GM12878 (cell line): Measurements from ENCODE around the gene CD58. TPM values are rescaled to one million over a fixed set of nuclear protein-coding genes. Genes with fewer than 3 reads are reported as not detected.

Experiments
- BCL11A ChIP-seq: IDR thresholded peaks from 2 replicates; pipeline ENCODE4 v1.6.1; 2011; ENCODE audit warnings: low read depth, low read length
- BRCA1 ChIP-seq: IDR thresholded peaks from 2 replicates; pipeline ENCODE4 v1.6.1; 2011; ENCODE audit warnings: low read depth, low read length, improper control_type of control experiment
- CHD1 ChIP-seq: IDR thresholded peaks from 2 replicates; pipeline ENCODE4 v1.6.1; 2012; ENCODE audit warnings: low read depth, low read length, improper control_type of control experiment
- EGR1 ChIP-seq, 2 experiments: IDR thresholded peaks; 1 replicate in 1 of 2; 2 replicates in 1 of 2; pipeline ENCODE4 v1.6.1; 2011 to 2012; ENCODE audit warnings: low read depth in 2 of 2, low read length in 2 of 2, borderline replicate concordance in 1 of 2, mild to moderate bottlenecking in 1 of 2, moderate library complexity in 1 of 2
- EZH2 ChIP-seq: IDR thresholded peaks from 2 replicates; pipeline ENCODE4 v1.6.1; 2012; ENCODE audit warnings: low read depth, mild to moderate bottlenecking, control low read depth, inconsistent platforms, low read length, borderline replicate concordance; ENCODE audit not compliant: control insufficient read depth
- HDAC6 ChIP-seq: fragments of 200-600 bp; sonication (generic); IDR thresholded peaks from one replicate; pipeline ENCODE4 v1.8.0; 2017; ENCODE audit warnings: antibody characterized with exemption; ENCODE audit not compliant: unreplicated experiment
- HDGF ChIP-seq: fragments of 450-650 bp; IDR thresholded peaks from 2 replicates; pipeline ENCODE4 v1.6.1; 2016; ENCODE audit warnings: antibody characterized with exemption
- KAT2A ChIP-seq: conservative IDR thresholded peaks from 2 replicates; pipeline ENCODE4 v1.6.1; 2011; ENCODE audit warnings: low read depth, low read length; ENCODE audit not compliant: control insufficient read depth
- MYB ChIP-seq: fragments of 150-350 bp; IDR thresholded peaks from 2 replicates; pipeline ENCODE4 v1.6.1; 2014; ENCODE audit warnings: mild to moderate bottlenecking, low read depth, low read length, borderline replicate concordance
- NFYA ChIP-seq: IDR thresholded peaks from 2 replicates; pipeline ENCODE4 v1.6.1; 2011; ENCODE audit warnings: low read depth, mild to moderate bottlenecking, low read length, improper control_type of control experiment, borderline replicate concordance
- NFYB ChIP-seq: IDR thresholded peaks from 2 replicates; pipeline ENCODE4 v1.6.1; 2011; ENCODE audit warnings: low read depth, mild to moderate bottlenecking, low read length, improper control_type of control experiment, moderate library complexity; ENCODE audit not compliant: insufficient read depth
- NR2C1 ChIP-seq: fragments of 450-650 bp; IDR thresholded peaks from 2 replicates; pipeline ENCODE4 v1.6.1; 2017; ENCODE audit warnings: antibody characterized with exemption, mild to moderate bottlenecking, moderate library complexity
- RBBP5 ChIP-seq: fragments of 200-600 bp; sonication (generic); conservative IDR thresholded peaks from 2 replicates; pipeline ENCODE4 v1.6.1; 2016
- SMAD5 ChIP-seq: IDR thresholded peaks from 2 replicates; pipeline ENCODE4 v1.6.1; 2016; ENCODE audit warnings: antibody characterized with exemption, low read depth
- SP1 ChIP-seq: IDR thresholded peaks from one replicate; pipeline ENCODE4 v1.6.1; 2011; ENCODE audit warnings: low read depth, low read length
- SPI1 ChIP-seq: IDR thresholded peaks from 2 replicates; pipeline ENCODE4 v1.6.1; 2011; ENCODE audit warnings: low read depth, mild to moderate bottlenecking, low read length, moderate library complexity, borderline replicate concordance; ENCODE audit not compliant: insufficient read depth
- SRF ChIP-seq, 2 experiments: IDR thresholded peaks; 2 replicates each; pipeline ENCODE4 v1.6.1; 2011; ENCODE audit warnings: low read depth in 2 of 2, low read length in 2 of 2, mild to moderate bottlenecking in 1 of 2, moderate library complexity in 1 of 2
- SUPT20H ChIP-seq: IDR thresholded peaks from 2 replicates; pipeline ENCODE4 v1.6.1; 2011; ENCODE audit warnings: low read depth, mild to moderate bottlenecking, low read length, moderate library complexity, borderline replicate concordance; ENCODE audit not compliant: control insufficient read depth
- ZBTB40 ChIP-seq: fragments of 450-650 bp; IDR thresholded peaks from 2 replicates; pipeline ENCODE4 v1.6.1; 2016; ENCODE audit warnings: mild to moderate bottlenecking, moderate library complexity, borderline replicate concordance
- ZNF24 ChIP-seq: fragments of 450-650 bp; IDR thresholded peaks from 2 replicates; pipeline ENCODE4 v1.6.1; 2017; ENCODE audit warnings: antibody characterized with exemption, mild to moderate bottlenecking
- polyA plus RNA-seq, 11 experiments: library from polyadenylated mRNA; depleted of rRNA in 4 of 11; unstranded in 6 of 11; stranded (reverse) in 5 of 11; fragments of >200 nt; fragmentation: Nextera tagmentation in 4 of 11; fragmentation: Illumina TruSeq in 1 of 11; extraction: Ambion mirVana in 4 of 11; extraction: Trizol in 1 of 11; gene quantifications; 1 replicate in 1 of 11; 2 replicates in 10 of 11; pipeline versions ENCODE4 v1.2.1 to v1.2.3, GENCODE V29; 2011 to 2016; ENCODE audit warnings: inconsistent platforms in 2 of 11, missing spikeins in 2 of 11, low read depth in 1 of 11
- total RNA-seq, 4 experiments: library from RNA; depleted of rRNA in 3 of 4; stranded (reverse); fragments of >200 nt in 3 of 4; fragmentation: Illumina TruSeq in 1 of 4; extraction: Trizol in 1 of 4; gene quantifications; 2 replicates each; pipeline versions ENCODE4 v1.2.1 to v1.2.3, GENCODE V29; 2013 to 2021
- TF ChIP-seq, protein P1 (sequence below): fragments of 450-650 bp; formaldehyde crosslinking; IDR thresholded peaks from 2 replicates; pipeline ENCODE4 v1.4.0; 2022; ENCODE audit warnings: mild to moderate bottlenecking, moderate library complexity
- TF ChIP-seq, protein P2 (sequence below): IDR thresholded peaks from 2 replicates; pipeline ENCODE4 v1.6.1; 2011; ENCODE audit warnings: low read depth, mild to moderate bottlenecking, low read length, moderate library complexity, borderline replicate concordance; ENCODE audit errors: extremely low read depth

The CD58 gene
- total and polyA plus RNA-seq, 10 of the 15 experiments (the other 5 are each of a cell fraction or from before 2014, with no cell fraction given) = 70.4 to 252 (median 129) TPM

GRCh38 chr1:116556289-116557006 is 14.4 kb downstream of the CD58 start (continued):
- TF ChIP-seq SMAD5 (no peak), BRCA1 (no peak), HDAC6 (no peak), SUPT20H (no peak), SPI1 (no peak), NFYB (no peak), EZH2 (no peak), BCL11A (peak; percentile 88), SRF (IDR thresholded peaks at IDR 0.05; ENCODE audit: low read depth in 2 of 2, low read length in 2 of 2) (no peak), HDGF (peak; percentile 98), MYB (no peak), RBBP5 (no peak), SP1 (no peak), CHD1 (no peak), KAT2A (no peak), ZNF24 (no peak), NR2C1 (no peak), NFYA (no peak), ZBTB40 (no peak), EGR1 (IDR thresholded peaks at IDR 0.05; ENCODE audit: borderline replicate concordance in 1 of 2, low read depth in 2 of 2, low read length in 2 of 2) (peak in 1 of 2 experiments; percentile 59; a peak in 1 of 3 replicates)
- TF ChIP-seq, protein P1, sequence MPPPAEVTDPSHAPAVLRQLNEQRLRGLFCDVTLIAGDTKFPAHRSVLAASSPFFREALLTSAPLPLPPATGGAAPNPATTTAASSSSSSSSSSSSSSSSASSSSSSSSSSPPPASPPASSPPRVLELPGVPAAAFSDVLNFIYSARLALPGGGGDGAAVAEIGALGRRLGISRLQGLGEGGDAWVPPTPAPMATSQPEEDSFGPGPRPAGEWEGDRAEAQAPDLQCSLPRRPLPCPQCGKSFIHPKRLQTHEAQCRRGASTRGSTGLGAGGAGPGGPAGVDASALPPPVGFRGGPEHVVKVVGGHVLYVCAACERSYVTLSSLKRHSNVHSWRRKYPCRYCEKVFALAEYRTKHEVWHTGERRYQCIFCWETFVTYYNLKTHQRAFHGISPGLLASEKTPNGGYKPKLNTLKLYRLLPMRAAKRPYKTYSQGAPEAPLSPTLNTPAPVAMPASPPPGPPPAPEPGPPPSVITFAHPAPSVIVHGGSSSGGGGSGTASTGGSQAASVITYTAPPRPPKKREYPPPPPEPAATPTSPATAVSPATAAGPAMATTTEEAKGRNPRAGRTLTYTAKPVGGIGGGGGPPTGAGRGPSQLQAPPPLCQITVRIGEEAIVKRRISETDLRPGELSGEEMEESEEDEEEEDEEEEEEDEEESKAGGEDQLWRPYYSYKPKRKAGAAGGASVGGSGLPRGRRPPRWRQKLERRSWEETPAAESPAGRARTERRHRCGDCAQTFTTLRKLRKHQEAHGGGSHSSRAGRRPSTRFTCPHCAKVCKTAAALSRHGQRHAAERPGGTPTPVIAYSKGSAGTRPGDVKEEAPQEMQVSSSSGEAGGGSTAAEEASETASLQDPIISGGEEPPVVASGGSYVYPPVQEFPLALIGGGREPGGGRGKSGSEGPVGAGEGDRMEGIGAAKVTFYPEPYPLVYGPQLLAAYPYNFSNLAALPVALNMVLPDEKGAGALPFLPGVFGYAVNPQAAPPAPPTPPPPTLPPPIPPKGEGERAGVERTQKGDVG = no peak
- TF ChIP-seq, protein P2, sequence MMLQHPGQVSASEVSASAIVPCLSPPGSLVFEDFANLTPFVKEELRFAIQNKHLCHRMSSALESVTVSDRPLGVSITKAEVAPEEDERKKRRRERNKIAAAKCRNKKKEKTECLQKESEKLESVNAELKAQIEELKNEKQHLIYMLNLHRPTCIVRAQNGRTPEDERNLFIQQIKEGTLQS = no peak
